Measurements from ENCODE around the gene NCF4.

- no peak for TF ChIP-seq POLR2AphosphoS5 (IDR thresholded peaks at IDR 0.05)
- TF ChIP-seq, protein P1, sequence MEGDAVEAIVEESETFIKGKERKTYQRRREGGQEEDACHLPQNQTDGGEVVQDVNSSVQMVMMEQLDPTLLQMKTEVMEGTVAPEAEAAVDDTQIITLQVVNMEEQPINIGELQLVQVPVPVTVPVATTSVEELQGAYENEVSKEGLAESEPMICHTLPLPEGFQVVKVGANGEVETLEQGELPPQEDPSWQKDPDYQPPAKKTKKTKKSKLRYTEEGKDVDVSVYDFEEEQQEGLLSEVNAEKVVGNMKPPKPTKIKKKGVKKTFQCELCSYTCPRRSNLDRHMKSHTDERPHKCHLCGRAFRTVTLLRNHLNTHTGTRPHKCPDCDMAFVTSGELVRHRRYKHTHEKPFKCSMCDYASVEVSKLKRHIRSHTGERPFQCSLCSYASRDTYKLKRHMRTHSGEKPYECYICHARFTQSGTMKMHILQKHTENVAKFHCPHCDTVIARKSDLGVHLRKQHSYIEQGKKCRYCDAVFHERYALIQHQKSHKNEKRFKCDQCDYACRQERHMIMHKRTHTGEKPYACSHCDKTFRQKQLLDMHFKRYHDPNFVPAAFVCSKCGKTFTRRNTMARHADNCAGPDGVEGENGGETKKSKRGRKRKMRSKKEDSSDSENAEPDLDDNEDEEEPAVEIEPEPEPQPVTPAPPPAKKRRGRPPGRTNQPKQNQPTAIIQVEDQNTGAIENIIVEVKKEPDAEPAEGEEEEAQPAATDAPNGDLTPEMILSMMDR (IDR thresholded peaks at IDR 0.05), result no peak
- no peak for TF ChIP-seq POLR2A (IDR thresholded peaks at IDR 0.05)
Observed at GRCh38 chr22:36823186-36823839, 37.5 kb upstream of the NCF4 start.

Measured in breast epithelium (tissue), 3 donors.